Fibroblast of villous mesenchyme (primary cell): ENCODE data around the gene PLPP7. TPM values are rescaled to one million over a fixed set of nuclear protein-coding genes. Genes with fewer than 3 reads are reported as not detected.
A peak's percentile ranks its signal among the peaks of the same experiment; 100 is the strongest.

ENCODE experiments used
- DNase-seq: peaks from one replicate; pipeline ENCODE4 v3.0.0-alpha.2; 2010; ENCODE audit warnings: low read depth
- H3K4me3 ChIP-seq: 2 replicates; pipeline ENCODE4 v1.5.1; 2011; ENCODE audit warnings: low read depth, mild to moderate bottlenecking, low read length
- CTCF ChIP-seq: IDR thresholded peaks from 2 replicates; pipeline ENCODE4 v1.5.1; 2012; ENCODE audit warnings: low read depth, mild to moderate bottlenecking, low read length; ENCODE audit not compliant: insufficient read depth
- total RNA-seq: library from RNA; depleted of rRNA; stranded (reverse); fragments of >200 nt; gene quantifications from 2 replicates; pipeline ENCODE4 v1.2.3, GENCODE V29; 2012

PLPP7 gene
- total RNA-seq, 1 donor = 8.2 TPM

GRCh38 chr9:131274674-131275331 lies 14.7 kb upstream of the PLPP7 start:
- TF ChIP-seq CTCF = no peak
- no peak overlapping the region for H3K4me3 ChIP-seq

GRCh38 chr9:131275332-131276093 lies 14.0 kb upstream of the PLPP7 start:
- no peak for DNase-seq
- TF ChIP-seq CTCF = no peak
- no peak overlapping the region for H3K4me3 ChIP-seq

More at GRCh38 chr9:131274674-131275331, 14.7 kb upstream of the PLPP7 start:
- DNase-seq = no peak

GRCh38 chr9:131276094-131276888 lies 13.2 kb upstream of the PLPP7 start, which contains the start of gene FAM78A:
Gene FAM78A (minus strand): TSS chr9:131276510. CDS start chr9:131276179, 331 bp downstream.
- TF ChIP-seq CTCF = no peak
- DNase-seq = peak; percentile 28
- peak within 1 kb of the TSS; percentile 39 for H3K4me3 ChIP-seq

- no peak for TF ChIP-seq CTCF
- peak overlapping the region; percentile 39 for H3K4me3 ChIP-seq
- DNase-seq = no peak
These were observed 12.6 kb upstream of the PLPP7 start for GRCh38 chr9:131276891-131277286.

- peak overlapping the region; percentile 39 for H3K4me3 ChIP-seq
- no peak for TF ChIP-seq CTCF
These were observed 12.1 kb upstream of the PLPP7 start for GRCh38 chr9:131277287-131277909.

More at GRCh38 chr9:131277287-131277909, 12.1 kb upstream of the PLPP7 start:
- DNase-seq = no peak
